Neural progenitor cell (in vitro differentiated cells): Measurements from ENCODE around the gene ZMAT5.
A peak's percentile ranks its signal among the peaks of the same experiment; 100 is the strongest.

Source experiments
- CTCF ChIP-seq: fragments of 200-600 bp; sonication (generic); IDR thresholded peaks from 2 replicates; pipeline ENCODE4 v1.5.1; 2017; ENCODE audit warnings: antibody characterized with exemption, mild to moderate bottlenecking
- EZH2 ChIP-seq: fragments of 200-600 bp; sonication (generic); IDR thresholded peaks from 2 replicates; pipeline ENCODE4 v1.6.1; 2017; ENCODE audit warnings: antibody characterized with exemption, mild to moderate bottlenecking, moderate library complexity

- no peak for TF ChIP-seq CTCF
- TF ChIP-seq EZH2 = peak; percentile 83
These were observed 47.6 kb downstream of the ZMAT5 start for GRCh38 chr22:29718949-29719898.
